Stimulated activated CD4-positive, alpha-beta T cell treated with anti-CD3 and anti-CD28 coated beads, Interleukin-1b, Interleukin-23, amount 100 ng/mL, for 4 hours (primary cell): Measurements from ENCODE around the gene ZNF804A.

Experiments
- DNase-seq, 2 donors: peaks; one replicate each; pipeline ENCODE4 v3.0.0-alpha.2; 2020; ENCODE audit warnings: low read depth in 2 of 2

ZNF804A gene

DNA sequence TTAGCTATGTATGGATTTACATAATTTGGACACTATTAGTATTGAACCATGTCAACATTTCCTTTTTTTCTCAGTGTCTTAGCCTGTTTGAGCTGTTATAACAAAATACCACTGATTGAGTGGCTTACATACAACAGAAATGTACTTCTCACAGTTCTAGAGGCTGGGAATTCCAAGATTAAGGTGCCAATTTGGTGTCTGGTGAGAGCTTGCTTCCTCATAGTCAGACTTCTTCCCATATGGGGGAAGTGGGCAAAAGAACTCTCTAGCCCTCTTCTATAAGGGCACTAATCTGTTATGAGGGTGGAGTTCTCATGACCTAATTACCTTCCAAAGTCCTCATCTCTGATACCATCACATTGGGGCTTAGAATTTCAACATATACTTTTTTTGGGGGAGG is 12.6 kb downstream of the ZNF804A start:
- no peak for DNase-seq

DNA sequence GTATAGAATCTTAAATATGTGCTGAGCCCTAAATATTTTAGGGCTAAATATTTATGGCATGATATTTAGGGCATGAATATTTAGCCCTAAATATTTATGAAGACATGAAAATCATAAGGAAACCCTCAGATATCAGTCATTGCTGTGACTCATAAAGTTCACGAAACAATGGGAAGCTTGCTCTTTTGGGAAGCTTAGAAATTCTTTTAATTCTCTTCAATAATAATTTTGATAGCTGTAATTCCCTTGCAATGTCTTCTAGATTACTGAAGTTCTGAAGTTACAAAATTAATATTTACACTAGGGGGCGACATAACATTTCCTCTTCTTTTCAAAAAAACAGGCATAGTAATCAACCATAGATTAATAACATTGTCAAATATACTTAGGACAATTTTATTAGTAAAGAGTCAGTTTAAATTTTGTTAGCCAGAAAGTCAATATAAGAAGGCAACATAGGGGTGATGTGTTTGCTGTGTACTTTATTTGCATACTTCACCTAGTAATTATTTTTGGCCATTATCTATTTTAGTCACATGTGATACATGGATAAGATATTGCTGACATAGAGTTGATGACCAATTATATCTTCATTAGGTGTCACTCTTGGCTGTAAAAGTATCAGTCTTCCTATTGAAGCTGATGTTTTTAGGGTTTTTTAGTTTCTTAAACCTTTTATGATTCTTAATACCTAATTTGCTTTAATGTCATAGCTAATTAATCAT is 13.2 kb downstream of the ZNF804A start:
- DNase-seq = no peak

DNA sequence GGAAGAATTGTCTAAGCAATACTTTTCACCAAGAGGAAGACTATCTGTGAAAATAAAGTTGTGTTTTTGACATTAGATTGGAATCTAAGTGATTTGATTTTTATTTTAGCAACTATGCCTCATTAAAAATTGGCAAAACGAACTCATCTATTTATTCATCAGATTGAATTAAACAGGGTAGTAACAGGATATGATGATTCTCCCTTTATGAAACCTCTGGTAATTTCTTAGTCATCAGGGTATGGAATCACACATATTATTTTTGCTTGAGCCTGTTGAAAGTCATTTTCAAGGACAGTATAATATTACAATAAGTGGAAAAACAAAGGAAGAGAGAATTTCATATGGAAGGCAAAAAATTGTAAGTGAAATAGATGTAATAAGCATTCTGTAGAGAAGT is 22.0 kb downstream of the ZNF804A start:
- no peak for DNase-seq

DNA sequence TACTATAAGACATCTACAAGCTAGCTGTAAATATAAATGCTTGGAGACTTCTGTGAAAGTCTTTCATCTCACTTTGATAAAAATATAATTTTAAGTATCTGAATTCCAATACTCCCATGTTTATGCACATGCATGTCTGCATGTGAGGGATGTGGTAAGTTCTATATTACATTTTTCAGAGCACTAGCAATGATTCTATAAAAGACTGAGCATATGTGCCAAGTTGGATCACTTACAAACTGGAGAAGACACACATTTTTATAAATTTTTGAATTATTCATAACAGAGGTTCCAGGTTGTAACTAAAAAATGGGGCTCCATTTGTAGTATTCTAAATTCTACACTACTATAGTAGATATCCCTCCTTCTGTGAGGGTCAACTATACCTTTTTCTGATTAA is 26.0 kb downstream of the ZNF804A start:
- DNase-seq = no peak

DNA sequence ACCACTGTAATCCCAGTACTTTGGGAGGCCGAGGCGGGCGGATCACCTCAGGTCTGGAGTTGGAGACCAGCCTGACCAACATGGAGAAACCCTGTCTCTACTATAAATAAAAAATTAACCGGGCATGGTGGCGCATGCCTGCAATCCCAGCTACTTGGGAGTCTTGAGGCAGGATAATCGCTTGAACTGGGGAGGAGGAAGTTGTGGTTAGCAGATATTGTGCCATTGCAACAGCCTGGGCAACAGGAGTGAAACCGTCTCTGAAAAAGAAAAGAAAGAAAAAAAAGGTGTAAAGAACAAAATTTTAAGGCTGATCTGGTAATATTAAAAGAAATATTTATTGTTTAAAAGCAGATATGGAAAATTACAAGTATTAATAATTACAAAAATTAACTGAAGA is 29.7 kb downstream of the ZNF804A start:
- DNase-seq = no peak

DNA sequence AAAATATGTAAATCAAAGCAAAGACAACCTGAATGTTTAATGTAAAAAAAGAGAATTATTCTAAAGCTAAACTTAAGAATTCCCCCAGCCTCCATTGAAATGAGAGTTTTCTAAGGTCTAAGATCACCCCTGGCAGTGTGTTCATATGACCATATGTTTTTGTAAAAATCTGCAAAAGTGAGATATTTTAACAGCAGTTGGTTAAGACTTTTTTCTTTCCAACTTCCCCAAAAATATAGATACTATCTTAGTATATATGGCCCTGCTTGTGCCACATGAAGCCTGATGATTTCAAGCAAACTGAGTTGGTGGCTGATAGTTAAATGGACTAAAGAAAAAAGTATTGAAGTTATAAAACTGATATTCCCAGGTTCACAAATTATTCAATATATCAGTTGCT is 35.4 kb downstream of the ZNF804A start:
- no peak for DNase-seq

DNA sequence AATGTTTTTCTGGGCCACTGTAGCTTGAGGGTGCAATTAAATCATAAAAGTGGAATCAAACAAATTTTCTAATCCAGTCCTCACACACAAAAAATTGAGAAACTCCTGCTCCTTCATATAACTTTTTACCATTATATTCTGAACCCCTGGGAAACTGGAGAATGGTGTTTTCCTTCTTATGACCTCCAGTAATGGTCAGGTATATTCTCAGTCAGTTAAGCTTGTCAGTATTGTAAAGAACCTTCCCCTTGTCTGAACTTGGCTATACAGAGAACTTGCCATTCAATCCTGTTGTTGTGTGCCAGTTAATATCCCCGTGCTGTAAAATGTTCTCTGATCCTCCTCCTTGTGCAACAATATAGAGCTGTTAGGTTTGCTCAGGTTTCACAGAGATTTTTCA is 39.5 kb downstream of the ZNF804A start:
- no peak for DNase-seq

DNA sequence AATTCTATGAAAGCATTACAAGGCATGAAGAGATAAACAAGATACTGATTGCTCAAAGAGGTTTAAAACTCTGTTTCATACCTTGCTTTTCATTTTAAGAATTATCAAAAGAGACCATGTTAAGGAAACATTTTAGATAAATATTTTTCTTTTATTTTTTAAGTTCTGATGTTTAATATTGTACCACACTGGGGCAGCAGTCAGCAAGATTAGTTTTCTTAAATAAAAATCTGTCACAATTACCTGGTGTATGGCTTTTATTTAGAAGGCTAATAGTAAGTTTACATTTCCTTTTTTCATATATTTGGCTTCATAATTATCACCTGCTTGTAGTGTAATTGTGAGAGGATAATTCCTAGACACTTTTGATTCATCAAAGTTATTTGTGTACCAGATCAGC is 46.4 kb downstream of the ZNF804A start:
- no peak for DNase-seq

DNA sequence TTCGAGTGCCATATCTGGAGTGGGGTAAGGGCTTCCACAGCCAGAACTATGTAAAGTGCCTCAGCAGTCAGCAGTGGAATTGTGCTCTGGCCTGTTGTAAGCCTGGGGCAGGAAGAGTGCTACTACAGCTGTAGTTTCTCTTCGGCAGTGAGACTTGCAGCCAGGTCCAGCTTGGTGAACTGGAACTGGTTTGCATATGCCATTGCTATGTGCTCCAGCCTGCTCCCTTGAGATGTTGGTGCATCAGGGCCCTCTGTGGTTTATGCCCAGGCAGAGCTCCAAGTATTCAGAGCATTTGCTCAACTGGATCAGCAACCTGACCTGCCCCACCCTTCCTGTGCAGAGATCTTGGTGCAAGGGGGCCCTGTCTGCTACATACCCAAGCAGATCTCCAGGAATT is 47.8 kb downstream of the ZNF804A start:
- no peak for DNase-seq

DNA sequence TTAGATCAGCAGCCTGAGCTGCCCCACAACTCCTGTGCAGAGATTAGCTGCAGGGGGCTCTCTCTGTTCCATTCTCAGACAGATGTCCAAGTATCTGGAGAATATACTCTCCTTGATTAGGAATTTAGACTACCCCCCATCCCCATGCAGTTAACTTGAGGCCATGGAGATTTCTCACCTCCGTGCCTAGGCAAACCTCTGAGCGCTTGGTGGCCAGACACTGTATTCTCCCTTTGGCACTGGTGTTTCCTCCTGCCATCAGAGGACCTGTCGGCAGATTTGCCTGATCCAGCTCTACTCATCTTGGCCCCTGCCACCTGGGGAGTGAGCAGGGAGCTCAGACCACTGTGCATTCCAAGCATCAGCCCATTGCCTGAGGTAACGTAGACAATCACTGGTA is 48.3 kb downstream of the ZNF804A start:
- no peak for DNase-seq

DNA sequence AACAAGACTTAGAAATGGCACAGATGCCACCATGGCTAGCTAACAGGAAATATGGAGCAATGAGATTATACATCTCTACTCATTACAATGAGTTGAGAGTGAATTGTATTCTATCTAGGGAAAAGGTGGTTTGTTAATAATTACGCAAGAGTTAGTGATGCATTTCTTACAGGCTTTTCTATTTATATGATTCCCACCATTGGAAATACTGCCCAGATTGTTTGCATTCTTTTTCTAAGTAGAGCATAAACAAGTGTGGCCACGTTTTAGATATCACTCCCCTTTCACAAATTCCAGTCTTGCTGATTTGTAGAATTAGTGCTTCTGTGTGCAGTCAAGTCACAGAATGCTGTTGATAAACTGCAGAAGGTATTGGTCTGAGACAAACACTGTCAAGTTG is 56.6 kb downstream of the ZNF804A start:
- no peak for DNase-seq

DNA sequence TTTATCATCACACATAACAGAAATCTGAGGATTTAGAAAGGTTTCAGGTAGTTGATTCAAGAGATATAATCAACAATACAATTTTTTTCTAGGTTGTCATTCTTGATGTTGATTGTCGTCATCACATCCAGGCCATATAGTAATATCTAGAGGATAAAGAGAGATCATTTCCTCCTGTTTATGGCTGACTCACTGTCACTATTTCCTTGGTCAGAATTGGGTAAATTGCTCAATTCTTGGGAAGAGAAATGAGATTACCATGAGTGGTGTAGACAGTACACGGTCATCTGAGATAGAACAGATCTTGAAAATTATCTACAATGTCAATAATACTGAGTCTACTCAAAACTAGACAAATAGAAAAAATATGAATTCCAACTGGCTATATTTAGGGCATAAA is 78.8 kb downstream of the ZNF804A start:
- DNase-seq = no peak

DNA sequence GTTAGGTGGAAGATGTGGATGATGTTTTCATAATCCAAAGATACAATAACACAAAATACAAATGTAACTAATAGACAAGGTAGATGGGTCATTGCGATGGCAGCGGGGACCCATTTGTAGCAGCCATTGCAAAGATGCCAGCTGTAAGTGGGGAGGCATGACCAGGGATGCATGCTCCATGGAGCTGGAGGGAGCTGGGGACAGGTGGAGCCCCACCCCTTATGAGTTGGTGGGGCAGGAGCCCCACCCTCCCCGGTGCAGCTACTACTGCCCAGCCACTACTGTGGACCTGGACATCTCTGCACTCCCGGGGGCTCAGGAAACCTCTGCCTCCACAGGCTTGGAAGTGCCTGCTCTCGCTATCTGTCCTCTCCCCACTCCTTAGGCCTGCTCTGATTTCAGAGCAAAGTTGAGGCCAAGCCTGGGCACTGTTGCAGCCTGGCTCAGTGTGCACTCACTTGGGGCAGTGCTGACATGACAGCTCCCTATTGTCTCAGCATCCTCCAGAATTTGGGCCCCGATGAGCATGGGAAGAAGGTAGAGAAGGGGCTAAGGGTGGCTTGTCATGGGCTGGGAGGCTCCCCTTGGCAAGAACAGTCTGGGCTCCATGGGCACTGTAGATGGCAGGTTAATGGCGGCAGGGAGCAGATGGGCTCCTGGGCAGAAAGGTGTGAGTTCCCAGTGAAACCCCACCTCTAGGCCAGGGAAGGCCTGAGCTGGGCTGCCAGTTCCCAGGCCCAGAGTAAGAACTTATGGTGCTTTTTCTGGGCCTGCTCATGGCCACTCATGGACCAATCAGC is 81.1 kb downstream of the ZNF804A start:
- no peak for DNase-seq

DNA sequence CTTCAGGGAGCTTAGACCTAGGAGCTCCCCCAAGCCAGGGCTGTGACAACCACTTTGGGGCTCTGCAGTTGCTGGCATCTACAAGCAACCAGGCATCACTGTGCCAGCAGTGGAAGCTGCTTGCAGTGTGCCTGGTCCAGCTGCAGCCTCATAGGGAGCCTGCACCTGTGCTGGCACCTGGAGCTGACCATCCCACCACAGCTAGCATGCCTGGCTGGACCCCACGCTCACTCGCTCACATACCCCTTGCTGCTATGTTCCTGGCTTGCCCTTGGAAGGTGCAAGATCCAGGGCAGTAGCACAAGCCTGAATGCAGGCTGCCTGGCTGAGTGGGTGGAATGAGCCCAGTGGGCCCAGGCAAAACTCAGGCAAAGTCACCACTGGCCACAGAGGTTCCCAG is 82.5 kb downstream of the ZNF804A start:
- no peak for DNase-seq

DNA sequence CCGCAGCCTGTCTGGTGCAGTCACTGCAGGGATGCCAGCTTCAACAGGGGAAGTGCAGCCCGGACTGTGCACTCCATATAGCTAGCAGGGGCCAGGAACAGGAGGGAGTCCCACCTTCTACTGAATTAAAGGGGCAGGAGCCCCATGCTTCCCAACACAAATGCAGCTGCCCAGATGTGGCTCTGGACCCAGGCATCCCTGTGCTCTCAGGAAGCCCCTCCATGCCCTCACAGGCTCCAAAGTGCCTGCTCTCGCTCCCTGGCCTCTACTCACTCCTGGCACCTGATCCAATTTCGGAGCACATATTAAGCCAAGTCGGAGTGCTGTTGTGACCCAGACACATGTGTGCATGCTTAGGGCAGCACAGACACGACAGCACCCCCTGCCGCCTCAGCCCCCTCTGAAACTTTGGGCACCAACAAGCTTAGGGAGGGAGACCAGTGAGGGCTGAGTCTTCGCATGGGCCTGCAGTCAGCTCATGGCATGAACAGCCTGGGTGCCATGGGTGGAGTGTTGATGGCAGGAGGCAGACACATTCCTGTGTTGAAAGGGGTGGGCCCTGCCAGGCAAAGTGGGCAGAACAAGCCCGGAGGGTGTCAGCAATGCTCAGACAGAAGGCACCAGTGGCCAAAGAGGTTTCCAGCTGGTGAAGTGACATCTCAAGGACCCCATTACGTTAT is 83.5 kb downstream of the ZNF804A start:
- no peak for DNase-seq

DNA sequence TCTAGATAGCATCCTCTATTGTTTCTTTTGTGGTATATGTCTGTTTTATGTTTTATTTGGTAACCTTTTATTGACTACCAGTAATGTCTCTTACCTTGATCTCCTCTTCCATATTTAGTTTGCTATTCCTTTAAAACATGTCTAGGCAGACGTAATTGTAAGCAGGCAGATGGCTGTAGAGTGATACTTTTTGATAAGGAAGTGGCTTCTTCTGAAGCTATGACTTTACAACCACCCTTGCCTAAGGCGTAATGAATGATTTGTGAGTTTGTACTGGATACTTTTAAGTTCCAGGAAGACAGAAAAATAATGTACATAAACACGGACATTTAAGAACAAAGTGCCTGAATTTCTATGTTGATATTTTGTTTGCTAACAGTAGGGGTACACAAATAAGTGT is 85.6 kb downstream of the ZNF804A start:
- no peak for DNase-seq

DNA sequence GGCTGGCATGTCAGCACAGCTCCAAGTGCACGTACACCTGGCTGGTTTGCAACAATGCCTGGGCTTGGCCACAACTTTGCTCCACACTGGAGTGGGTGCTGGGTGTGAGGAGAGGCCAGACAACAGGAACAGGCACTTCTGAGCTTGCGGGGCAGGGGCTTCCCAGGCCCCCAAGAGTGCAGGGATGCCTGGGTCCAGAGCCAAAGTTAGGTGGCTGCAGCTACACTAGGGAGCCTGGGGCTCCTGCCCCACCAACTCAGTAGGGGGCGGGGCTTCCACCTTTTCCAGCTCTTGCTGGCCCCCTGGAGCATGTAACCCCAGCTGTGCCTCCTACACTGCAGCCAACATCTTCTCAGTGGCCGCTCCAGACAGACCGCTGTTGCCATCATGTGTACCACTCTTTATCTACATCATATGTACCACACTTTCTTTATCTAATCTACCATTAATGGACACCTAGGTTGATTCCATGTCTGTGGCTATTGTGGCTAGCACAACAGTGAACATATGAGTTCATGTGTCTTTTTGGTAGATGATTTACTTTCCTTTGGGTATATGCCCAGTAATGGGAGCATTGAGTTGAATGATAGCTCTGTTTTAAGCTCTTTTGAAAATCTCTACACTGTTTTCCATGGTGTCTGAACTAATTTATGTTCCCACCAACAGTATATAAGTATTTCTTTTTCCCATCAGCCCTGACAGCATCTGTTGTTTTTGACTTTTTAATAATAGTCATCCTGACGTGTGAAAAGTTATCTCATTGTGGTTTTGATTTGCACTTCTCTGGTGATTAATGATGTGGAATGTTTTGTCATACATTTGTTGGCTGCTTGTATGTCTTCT is 87.9 kb downstream of the ZNF804A start:
- no peak for DNase-seq

DNA sequence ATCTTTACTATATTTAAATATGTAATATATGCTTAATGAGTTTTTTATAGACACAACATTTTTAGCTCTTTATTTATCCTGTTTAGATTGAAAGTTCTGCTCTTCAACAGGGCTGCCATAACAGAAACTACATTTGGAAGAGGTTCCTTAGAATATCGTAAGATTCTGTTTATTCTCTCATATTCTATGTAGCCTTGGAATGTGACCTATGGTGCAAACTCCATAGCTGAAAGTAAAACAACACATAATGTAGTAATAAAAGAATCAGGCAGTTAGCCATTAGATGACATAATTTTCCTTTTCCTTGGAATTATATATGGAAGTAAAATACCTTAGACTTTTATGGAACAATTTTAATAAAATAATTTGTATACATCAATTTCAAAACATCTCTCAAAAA is 91.3 kb downstream of the ZNF804A start:
- DNase-seq = no peak

DNA sequence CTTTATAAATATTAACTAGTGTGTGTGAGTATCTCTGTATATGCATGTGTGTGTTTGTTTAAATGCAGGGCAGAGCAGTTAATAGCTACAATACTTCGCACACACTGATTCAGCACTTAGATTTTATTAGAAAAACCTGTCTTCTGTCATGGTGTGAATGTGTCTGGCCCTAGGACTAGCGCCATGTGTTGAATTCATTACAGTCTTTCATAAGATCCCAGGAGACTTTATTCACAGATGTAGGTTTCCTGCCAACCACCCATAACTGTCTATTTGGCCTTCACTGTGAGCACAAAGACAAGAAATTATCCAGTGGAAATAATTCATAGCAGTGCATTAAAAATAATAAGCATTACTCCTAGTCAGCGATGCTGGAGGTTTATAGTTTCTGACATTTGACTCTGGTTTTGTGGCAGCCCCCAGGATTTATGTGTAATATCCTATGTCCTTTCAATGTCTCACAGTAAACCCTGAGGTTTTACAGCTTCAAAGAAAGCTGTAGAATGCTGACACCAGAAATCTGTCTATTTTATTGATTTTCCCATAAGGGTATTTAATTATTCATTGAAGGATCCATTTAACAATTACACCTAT is 93.9 kb downstream of the ZNF804A start:
- DNase-seq = no peak

DNA sequence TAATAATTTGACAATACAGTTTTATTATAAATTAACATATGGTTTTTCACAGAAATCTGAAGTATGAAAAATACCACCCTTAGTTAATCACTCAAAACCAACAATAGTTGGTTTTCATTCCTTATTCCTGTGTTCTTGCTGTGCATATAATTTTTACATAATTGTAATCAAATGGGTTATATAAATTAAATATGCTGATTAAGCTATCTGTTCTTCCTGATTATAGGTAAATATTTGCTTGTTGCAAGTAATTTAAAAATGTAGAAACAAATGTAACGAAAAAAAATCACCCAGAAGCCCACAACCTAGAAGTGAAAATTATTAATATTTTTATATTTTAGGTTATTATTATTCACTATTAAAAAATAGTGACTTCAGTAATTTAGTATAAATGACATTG is 98.3 kb downstream of the ZNF804A start:
- DNase-seq = no peak

DNA sequence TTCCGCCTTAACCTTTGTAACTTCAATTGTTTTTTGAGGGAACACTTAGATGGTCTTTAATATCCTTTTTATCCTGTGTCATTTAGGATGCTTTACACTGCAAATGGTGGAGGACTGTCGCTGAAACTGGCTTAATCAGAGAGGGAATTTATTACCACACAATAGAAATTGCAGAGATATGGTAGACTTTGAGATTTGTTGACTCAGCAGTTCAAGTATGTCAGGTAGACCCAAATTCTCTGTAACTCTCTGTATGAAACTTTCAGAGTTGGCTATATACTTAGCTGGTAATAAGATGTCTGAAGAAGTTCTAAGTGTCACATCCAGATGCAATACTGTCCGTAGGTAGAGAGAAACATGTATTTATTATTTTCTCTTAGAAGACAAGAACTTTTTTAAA is 100.1 kb downstream of the ZNF804A start:
- DNase-seq = no peak

DNA sequence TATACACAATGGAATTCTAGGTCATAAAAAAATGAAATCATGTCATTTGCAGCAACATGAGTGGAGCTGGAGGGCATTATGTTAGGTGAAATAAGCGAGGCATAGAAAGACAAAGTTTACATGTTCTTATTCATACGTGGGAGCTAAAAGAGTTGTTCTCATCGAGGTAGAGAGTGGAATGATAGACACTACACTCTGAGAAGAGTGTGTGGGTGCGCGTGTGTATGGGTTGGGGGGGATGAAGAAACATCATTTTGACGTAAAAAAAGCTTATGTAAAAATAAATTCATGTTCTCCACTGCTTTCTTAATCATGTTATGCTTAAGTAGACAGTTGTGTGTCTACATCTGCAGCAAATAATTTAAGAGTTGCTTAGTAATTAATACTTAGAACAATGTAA is 123.6 kb downstream of the ZNF804A start:
- no peak for DNase-seq
